CD4-positive, CD25-positive, alpha-beta regulatory T cell (primary cell): Measurements from ENCODE around the gene SLC25A40. TPM values are rescaled to one million over a fixed set of nuclear protein-coding genes. Genes with fewer than 3 reads are reported as not detected.
"Not testable (repeated sequence)": the region's sequence is repeated elsewhere in the genome, so short reads cannot be mapped to it uniquely, and the experiment has no call there.

ENCODE experiments used
- ATAC-seq, 2 donors: fragments of 150-1000 bp; cut with Tn5 transposase; one replicate each; pipeline ENCODE4 v1.10.0; 2021; ENCODE audit warnings: low read depth in 2 of 2, moderate number of reproducible peaks in 2 of 2, moderate library complexity in 1 of 2
- DNase-seq, 3 donors: peaks; one replicate each; pipeline versions ENCODE4 v3.0.0 to v3.0.0-alpha.2; 2012 to 2022; ENCODE audit warnings: mixed read lengths in 1 of 3
- H3K27ac ChIP-seq: one replicate; pipeline ENCODE4 v1.7.0; 2013; ENCODE audit warnings: mild to moderate bottlenecking, low read length; ENCODE audit not compliant: insufficient read depth, poor library complexity, severe bottlenecking
- H3K27me3 ChIP-seq: one replicate; pipeline ENCODE4 v1.7.0; 2013; ENCODE audit warnings: low read length; ENCODE audit not compliant: control insufficient read depth, insufficient read depth
- H3K36me3 ChIP-seq: one replicate; pipeline ENCODE4 v1.7.0; 2013; ENCODE audit warnings: mild to moderate bottlenecking, low read length, moderate library complexity; ENCODE audit not compliant: control insufficient read depth, insufficient read depth
- H3K4me1 ChIP-seq: 2 replicates; pipeline ENCODE4 v1.7.0; 2013; ENCODE audit warnings: mild to moderate bottlenecking, low read length; ENCODE audit not compliant: insufficient read depth, control insufficient read depth, poor library complexity, severe bottlenecking
- H3K4me3 ChIP-seq: one replicate; pipeline ENCODE4 v1.7.0; 2013; ENCODE audit warnings: low read depth, mild to moderate bottlenecking, low read length, moderate library complexity
- H3K9me3 ChIP-seq, 2 experiments: 1 replicate in 1 of 2; 2 replicates in 1 of 2; pipeline ENCODE4 v1.7.0; 2013; ENCODE audit warnings: low read length in 2 of 2, mild to moderate bottlenecking in 1 of 2, moderate library complexity in 1 of 2; ENCODE audit not compliant: control insufficient read depth in 2 of 2
- H3K27ac Mint-ChIP-seq, 3 donors: one replicate each; pipeline ENCODE4 v1.8.0; 2020 to 2022; ENCODE audit warnings: mild to moderate bottlenecking in 3 of 3, mixed read lengths in 3 of 3, moderate library complexity in 2 of 3
- H3K27me3 Mint-ChIP-seq: one replicate; pipeline ENCODE4 v1.8.0; 2022; ENCODE audit warnings: mild to moderate bottlenecking, mixed read lengths
- H3K36me3 Mint-ChIP-seq: one replicate; pipeline ENCODE4 v1.8.0; 2020; ENCODE audit warnings: mixed read lengths
- H3K4me1 Mint-ChIP-seq, 4 donors: one replicate each; pipeline ENCODE4 v1.8.0; 2020 to 2022; ENCODE audit warnings: mixed read lengths in 4 of 4, mild to moderate bottlenecking in 1 of 4
- H3K4me3 Mint-ChIP-seq, 4 donors: one replicate each; pipeline ENCODE4 v1.8.0; 2020 to 2022; ENCODE audit warnings: mild to moderate bottlenecking in 4 of 4, mixed read lengths in 4 of 4, moderate library complexity in 3 of 4
- H3K9me3 Mint-ChIP-seq, 7 donors: one replicate each; pipeline ENCODE4 v1.8.0; 2020 to 2022; ENCODE audit warnings: mixed read lengths in 7 of 7, mild to moderate bottlenecking in 3 of 7, moderate library complexity in 2 of 7
- polyA plus RNA-seq, 4 donors: library from polyadenylated mRNA; unstranded; fragments of 300-500 nt; fragmentation: Illumina TruSeq; gene quantifications; one replicate each; pipeline ENCODE4 v1.2.3, GENCODE V29; 2021
- total RNA-seq: library from RNA; stranded (reverse); gene quantifications from one replicate; pipeline ENCODE4 v1.2.3, GENCODE V29; 2022

Gene SLC25A40
- total and polyA plus RNA-seq, 5 donors from 2014 or later: 13.4 to 24.2 (median 17.7) TPM

DNA sequence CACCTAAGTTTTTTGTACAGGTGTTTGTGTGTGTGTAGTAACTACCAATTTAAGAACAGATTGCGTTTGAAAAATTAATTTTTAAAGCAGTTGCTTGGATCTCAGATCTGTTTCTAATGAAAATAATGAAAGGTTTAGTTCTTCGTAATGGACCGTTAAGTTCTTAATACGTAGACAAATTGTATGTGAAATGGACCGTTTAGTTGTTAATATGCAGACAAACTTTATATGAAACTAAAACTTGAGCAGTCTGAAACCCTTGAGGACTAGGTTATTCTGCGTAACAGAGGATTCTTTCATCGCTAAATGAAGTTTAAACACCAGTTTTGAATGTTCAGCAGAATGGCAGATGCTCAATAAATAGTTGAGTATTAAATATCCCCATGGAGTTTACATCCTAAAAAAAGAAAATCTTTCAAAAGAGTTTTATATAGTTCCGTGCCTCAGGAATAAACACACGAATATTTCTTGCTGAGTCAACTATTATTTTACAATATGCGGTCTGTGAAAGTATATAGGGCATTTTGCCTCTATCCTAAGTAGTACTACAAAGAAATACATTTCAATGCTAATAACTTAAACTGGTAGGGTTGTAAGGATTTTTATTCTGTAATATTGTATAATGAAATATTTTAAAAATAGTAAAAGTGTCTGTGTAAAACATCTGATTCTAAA, 1.3 kb upstream of the SLC25A40 start:
- no peak for ATAC-seq
- no peaks in the 10 kb centered on the region for H3K27me3 Mint-ChIP-seq
- H3K4me3 ChIP-seq: peak overlapping the region; percentile 94

DNA sequence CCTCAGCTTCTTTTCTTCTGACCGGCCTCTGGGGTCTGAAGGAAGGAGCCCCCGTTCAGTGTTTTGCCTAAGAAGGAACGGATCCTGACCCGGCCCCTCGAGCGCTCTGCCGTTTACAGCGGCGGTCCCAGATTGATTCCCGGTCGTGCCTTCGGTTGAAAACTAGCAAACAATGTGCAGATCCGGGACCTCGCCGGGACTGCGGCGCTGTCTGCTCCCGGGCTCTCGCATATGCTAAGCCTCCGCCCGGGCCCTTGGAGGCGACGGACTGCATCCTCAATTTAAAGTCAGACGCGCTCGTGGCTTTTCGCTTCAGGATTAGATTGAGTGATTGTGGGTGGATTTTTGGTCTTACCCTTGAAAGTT, 692 bp upstream of the SLC25A40 start:
- Mint-ChIP-seq H3K27me3 (no peaks in the 10 kb centered on the region), H3K9me3 (peaks cover 0 to 10% (median 4%) of the 10 kb centered on the region in 7 donors), H3K36me3 (peaks cover 10% of the 10 kb centered on the region), H3K4me1 (peaks cover 41 to 73% (median 60%) of the 10 kb centered on the region in 4 donors), H3K27ac (peak overlapping the region; percentile 98), H3K4me3 (peak overlapping the region; percentile 94 to 97 (median 96))
- peaks cover 57% of the 10 kb centered on the region for H3K4me1 ChIP-seq
- peaks cover 4% of the 10 kb centered on the region for H3K36me3 ChIP-seq
- ATAC-seq (no peak), DNase-seq (peak in 2 of 3 donors; percentile 11 to 71)
- peaks cover 4% of the 10 kb centered on the region in 2 experiments for H3K9me3 ChIP-seq
- peak overlapping the region; percentile 90 for H3K27ac ChIP-seq
- H3K27me3 ChIP-seq: no peaks in the 10 kb centered on the region
- peak overlapping the region; percentile 94 for H3K4me3 ChIP-seq

More for the DNA sequence above, 1.3 kb upstream of the SLC25A40 start:
- peak overlapping the region; percentile 90 for H3K27ac ChIP-seq
- no peaks in the 10 kb centered on the region for H3K9me3 ChIP-seq
- H3K27ac Mint-ChIP-seq: peak overlapping the region; percentile 60 to 98 (median 98)
- H3K4me1 Mint-ChIP-seq: peaks cover 42 to 74% (median 60%) of the 10 kb centered on the region in 4 donors
- peaks cover 8% of the 10 kb centered on the region for H3K36me3 ChIP-seq
- peaks cover 0 to 6% (median 2%) of the 10 kb centered on the region in 7 donors for H3K9me3 Mint-ChIP-seq
- H3K27me3 ChIP-seq: no peaks in the 10 kb centered on the region
- no peak for DNase-seq
- H3K4me1 ChIP-seq: peaks cover 57% of the 10 kb centered on the region
- peak overlapping the region; percentile 94 to 97 (median 96) for H3K4me3 Mint-ChIP-seq
- peaks cover 8% of the 10 kb centered on the region for H3K36me3 Mint-ChIP-seq

DNA sequence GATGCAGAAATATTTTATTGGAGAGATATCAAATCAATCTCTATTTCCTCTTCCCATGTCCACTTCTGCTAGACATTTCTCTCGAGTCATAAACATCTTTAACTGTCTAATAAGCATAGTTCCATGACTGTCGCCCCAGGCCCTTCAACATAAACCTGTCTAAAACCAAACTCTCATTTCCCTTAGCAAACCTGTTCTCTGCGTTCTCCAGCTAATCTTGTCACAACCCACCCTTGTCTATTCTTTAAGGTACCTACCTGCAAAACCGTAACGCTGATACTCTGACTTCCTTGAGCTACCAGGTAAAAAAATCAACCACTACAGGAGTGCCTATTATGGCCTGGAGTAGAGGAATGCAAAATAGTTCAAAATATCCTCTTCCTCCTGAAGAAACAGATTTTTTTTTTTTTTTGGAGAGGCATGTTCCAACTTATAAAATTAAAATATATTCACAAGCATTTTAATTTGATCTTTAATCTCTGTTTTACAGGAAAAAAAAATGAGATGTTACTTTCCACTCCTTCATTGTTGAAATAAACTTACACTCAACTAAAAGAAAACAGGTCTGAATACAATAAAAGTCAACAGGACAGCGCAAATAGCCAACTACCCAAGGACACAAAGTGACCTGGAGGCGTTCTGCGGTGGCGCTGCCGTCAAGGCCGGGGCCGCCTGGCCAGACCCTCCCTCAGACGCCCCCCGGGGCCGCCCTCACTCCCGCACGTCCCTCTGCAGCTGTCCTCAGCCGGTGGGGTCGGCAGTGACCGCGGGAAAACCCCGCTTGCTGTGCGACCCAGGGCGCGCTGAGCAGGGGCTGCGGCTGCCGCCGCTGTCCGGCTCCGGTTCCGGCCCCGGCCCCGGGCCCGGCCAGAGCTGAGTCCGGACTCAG, 765 bp downstream of the SLC25A40 start:
- Mint-ChIP-seq H3K27ac (peak overlapping the region; percentile 72 to 98 (median 96)), H3K4me3 (peak overlapping the region; percentile 85 to 96 (median 94)), H3K27me3 (no peaks in the 10 kb centered on the region), H3K9me3 (peaks cover 0 to 19% (median 6%) of the 10 kb centered on the region in 7 donors), H3K36me3 (peaks cover 23% of the 10 kb centered on the region), H3K4me1 (peaks cover 34 to 65% (median 54%) of the 10 kb centered on the region in 4 donors)
- H3K27ac ChIP-seq: peak overlapping the region; percentile 90
- peaks cover 57% of the 10 kb centered on the region for H3K4me1 ChIP-seq
- ATAC-seq (no peak), DNase-seq (peak; percentile 15 to 44 (median 18))
- H3K4me3 ChIP-seq: peak overlapping the region; percentile 86
- no peaks in the 10 kb centered on the region for H3K27me3 ChIP-seq
- H3K9me3 ChIP-seq: peaks cover 12% of the 10 kb centered on the region in 2 experiments
- peaks cover 16% of the 10 kb centered on the region for H3K36me3 ChIP-seq

DNA sequence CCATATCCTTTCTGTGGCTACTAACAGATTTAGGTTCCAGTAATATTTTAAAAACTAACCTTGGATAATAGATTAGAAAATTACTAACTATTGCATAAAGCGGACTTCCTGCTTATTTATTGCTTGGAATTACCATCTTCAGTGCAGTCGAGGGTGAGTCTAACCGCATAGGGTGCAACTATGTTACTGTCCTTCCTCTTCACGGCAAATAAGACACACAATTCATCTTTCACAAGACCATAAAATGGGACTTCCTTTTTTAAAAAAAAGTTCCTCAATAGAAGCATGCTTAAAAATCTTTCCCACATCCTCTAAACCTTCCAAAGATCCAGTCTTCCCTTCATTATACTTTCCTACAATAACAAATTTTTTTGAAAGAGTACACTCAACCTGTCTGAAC, 2.1 kb downstream of the SLC25A40 start:
- Histone ChIP-seq H3K4me3 (peak overlapping the region; percentile 86), H3K4me1 (peaks cover 47% of the 10 kb centered on the region), H3K27ac (peak overlapping the region; percentile 9), H3K9me3 (peaks cover 12 to 16% of the 10 kb centered on the region in 2 experiments), H3K27me3 (no peaks in the 10 kb centered on the region), H3K36me3 (peaks cover 14% of the 10 kb centered on the region)
- Mint-ChIP-seq H3K4me3 (peak overlapping the region; percentile 85 to 94 (median 88)), H3K4me1 (peaks cover 25 to 53% (median 43%) of the 10 kb centered on the region in 4 donors), H3K9me3 (peaks cover 0 to 22% (median 8%) of the 10 kb centered on the region in 7 donors), H3K27ac (peak overlapping the region in 2 of 3 donors; percentile 8 to 26), H3K36me3 (peaks cover 31% of the 10 kb centered on the region), H3K27me3 (no peaks in the 10 kb centered on the region)
- DNase-seq (peak in 1 of 3 donors; percentile 15), ATAC-seq (no peak)

DNA sequence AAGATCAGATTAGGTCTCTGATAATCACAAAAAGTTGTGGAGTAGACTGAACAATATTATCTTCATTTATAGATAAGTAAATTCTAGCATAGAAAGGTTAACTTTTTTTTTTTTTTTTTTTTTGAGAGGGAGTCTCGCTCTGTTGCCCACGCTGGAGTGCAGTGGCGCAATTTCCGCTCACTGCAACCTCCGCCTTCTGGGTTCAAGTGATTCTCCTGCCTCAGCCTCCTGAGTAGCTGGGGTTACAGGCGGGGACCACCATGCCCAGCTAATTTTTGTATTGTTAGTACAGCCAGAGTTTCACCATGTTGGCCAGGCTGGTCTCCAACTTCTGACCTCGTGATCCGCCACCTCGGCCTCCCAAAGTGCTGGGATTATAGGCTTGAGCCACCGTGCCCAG, 2.8 kb downstream of the SLC25A40 start:
- H3K9me3 Mint-ChIP-seq: peaks cover 0 to 22% (median 8%) of the 10 kb centered on the region in 7 donors
- H3K9me3 ChIP-seq: peaks cover 12 to 17% of the 10 kb centered on the region in 2 experiments
- H3K27me3 Mint-ChIP-seq, H3K27me3 ChIP-seq, H3K4me3 ChIP-seq, DNase-seq, H3K27ac ChIP-seq, ATAC-seq: not testable (repeated sequence)
- H3K4me1 ChIP-seq: peaks cover 39% of the 10 kb centered on the region
- peaks cover 25 to 47% (median 38%) of the 10 kb centered on the region in 4 donors for H3K4me1 Mint-ChIP-seq
- peaks cover 33% of the 10 kb centered on the region for H3K36me3 Mint-ChIP-seq
- peak overlapping the region in 2 of 3 donors; percentile 8 to 43 for H3K27ac Mint-ChIP-seq
- H3K4me3 Mint-ChIP-seq: peak overlapping the region in 1 of 4 donors; percentile 94
- peaks cover 14% of the 10 kb centered on the region for H3K36me3 ChIP-seq

DNA sequence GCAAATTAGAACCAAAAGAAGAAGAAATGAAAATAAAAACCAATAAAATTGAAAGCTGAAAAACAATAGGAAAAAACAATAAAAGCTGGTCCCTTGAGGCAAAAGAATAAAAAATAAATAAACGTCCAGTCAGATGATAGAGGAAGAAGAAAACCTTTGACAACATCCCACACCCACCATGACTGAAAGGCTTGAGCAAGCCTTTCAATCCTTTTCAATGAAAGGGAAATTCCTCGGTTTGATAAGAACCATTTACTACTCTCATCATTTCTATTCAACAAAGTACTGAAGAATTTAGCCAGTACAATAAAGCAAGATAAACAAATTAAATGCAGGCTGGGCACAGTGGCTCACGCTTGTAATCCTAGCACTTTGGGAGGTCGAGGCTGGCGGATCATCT, 3.8 kb downstream of the SLC25A40 start:
- ATAC-seq (no peak), DNase-seq (no peak)
- peaks cover 25 to 38% (median 29%) of the 10 kb centered on the region in 4 donors for H3K4me1 Mint-ChIP-seq
- H3K4me1 ChIP-seq: peaks cover 30% of the 10 kb centered on the region
- peaks cover 12 to 17% of the 10 kb centered on the region in 2 experiments for H3K9me3 ChIP-seq
- H3K4me3 Mint-ChIP-seq: no peak overlapping the region
- H3K36me3 Mint-ChIP-seq: peaks cover 33% of the 10 kb centered on the region
- peaks cover 21% of the 10 kb centered on the region for H3K36me3 ChIP-seq
- H3K4me3 ChIP-seq: peak overlapping the region; percentile 9
- H3K27ac Mint-ChIP-seq: no peak overlapping the region
- no peak overlapping the region for H3K27ac ChIP-seq
- H3K27me3 ChIP-seq: no peaks in the 10 kb centered on the region
- peaks cover 0 to 27% (median 11%) of the 10 kb centered on the region in 7 donors for H3K9me3 Mint-ChIP-seq
- H3K27me3 Mint-ChIP-seq: no peaks in the 10 kb centered on the region

DNA sequence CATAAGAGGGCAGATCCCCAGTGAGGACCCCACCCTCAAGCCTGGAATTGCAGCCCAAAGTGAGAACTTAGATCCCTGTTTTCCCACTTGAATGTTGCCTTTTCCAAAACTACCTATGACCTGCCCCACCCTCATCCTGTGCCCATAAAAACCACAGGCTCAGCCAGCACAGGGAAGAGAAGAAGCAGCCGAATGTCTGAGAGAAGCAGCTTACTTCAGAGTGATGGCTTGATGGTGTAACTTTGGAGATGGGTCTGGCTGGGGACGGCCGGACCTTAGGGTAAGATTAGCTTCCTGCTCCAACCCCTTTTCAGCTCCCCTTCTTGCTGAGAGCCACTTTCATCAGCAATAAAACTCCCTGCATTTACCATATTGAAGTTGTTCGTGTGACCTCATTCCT, 5.7 kb downstream of the SLC25A40 start:
- peaks cover 47% of the 10 kb centered on the region for H3K36me3 Mint-ChIP-seq
- peaks cover 0 to 41% (median 14%) of the 10 kb centered on the region in 7 donors for H3K9me3 Mint-ChIP-seq
- Histone ChIP-seq H3K27me3 (no peaks in the 10 kb centered on the region), H3K36me3 (peaks cover 35% of the 10 kb centered on the region), H3K9me3 (peaks cover 25 to 34% of the 10 kb centered on the region in 2 experiments), H3K4me1 (peaks cover 25% of the 10 kb centered on the region), H3K4me3 (no peak overlapping the region), H3K27ac (no peak overlapping the region)
- peaks cover 24 to 34% (median 33%) of the 10 kb centered on the region in 4 donors for H3K4me1 Mint-ChIP-seq
- H3K27ac Mint-ChIP-seq: no peak overlapping the region
- DNase-seq: no peak
- ATAC-seq: no peak
- H3K27me3 Mint-ChIP-seq: no peaks in the 10 kb centered on the region
- no peak overlapping the region for H3K4me3 Mint-ChIP-seq
